Measurements from ENCODE around the gene ARHGEF7.

DNA sequence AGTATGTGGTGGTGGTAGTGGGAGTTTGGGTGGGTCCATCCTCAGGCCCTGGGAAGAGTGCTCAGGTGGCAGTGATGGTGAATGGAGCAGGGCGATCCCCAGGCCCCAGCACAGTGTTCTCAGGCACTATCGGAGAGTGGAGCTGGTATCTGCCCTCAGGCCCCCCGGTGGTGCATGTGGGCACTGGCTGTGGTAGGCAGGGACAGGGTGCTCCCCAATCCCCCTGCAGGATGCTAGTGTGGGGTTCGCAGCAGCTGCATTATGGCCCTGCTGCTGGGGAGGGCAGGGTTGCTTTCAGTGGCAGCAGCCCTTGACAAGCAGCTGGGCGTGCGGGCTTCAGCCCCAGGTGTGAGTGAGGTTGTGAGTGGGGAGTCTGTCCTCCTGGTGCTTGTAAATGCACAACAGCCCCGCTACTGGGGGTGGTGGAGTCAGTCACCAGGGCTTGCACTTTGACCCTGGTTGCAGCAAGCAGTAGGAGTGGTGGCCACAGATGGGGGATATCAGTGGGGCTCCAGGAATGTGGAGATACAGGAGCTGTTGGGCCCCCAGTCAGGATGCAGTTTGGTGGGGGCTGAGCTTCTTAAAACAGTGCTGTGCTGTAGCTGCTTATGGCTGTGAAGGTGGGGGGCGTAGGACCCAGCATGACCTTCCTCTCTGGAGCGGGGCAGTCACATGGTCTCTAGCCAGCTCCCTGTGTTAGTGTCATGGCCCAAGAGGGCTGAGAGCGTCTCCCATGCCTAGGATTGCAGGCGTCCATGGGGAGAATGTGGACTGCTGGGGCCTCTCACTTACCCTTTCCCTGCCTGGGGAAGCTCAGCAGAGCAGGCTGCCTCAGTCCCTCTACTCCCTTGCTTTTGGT lies 38.7 kb upstream of the ARHGEF7 start:
- TF ChIP-seq, protein P1, sequence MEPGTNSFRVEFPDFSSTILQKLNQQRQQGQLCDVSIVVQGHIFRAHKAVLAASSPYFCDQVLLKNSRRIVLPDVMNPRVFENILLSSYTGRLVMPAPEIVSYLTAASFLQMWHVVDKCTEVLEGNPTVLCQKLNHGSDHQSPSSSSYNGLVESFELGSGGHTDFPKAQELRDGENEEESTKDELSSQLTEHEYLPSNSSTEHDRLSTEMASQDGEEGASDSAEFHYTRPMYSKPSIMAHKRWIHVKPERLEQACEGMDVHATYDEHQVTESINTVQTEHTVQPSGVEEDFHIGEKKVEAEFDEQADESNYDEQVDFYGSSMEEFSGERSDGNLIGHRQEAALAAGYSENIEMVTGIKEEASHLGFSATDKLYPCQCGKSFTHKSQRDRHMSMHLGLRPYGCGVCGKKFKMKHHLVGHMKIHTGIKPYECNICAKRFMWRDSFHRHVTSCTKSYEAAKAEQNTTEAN (CRISPR knock-in tag; IDR thresholded peaks at IDR 0.05): no peak
- TF ChIP-seq, protein P2, sequence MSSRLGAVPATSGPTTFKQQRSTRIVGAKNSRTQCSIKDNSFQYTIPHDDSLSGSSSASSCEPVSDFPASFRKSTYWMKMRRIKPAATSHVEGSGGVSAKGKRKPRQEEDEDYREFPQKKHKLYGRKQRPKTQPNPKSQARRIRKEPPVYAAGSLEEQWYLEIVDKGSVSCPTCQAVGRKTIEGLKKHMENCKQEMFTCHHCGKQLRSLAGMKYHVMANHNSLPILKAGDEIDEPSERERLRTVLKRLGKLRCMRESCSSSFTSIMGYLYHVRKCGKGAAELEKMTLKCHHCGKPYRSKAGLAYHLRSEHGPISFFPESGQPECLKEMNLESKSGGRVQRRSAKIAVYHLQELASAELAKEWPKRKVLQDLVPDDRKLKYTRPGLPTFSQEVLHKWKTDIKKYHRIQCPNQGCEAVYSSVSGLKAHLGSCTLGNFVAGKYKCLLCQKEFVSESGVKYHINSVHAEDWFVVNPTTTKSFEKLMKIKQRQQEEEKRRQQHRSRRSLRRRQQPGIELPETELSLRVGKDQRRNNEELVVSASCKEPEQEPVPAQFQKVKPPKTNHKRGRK (CRISPR knock-in tag; IDR thresholded peaks at IDR 0.05; ENCODE audit: borderline replicate concordance): no peak
- TF ChIP-seq NFATC4 (CRISPR knock-in tag; IDR thresholded peaks at IDR 0.05): no peak
- TF ChIP-seq TCF7 (CRISPR knock-in tag; IDR thresholded peaks at IDR 0.05; ENCODE audit: low read depth): no peak
- TF ChIP-seq, protein P3, sequence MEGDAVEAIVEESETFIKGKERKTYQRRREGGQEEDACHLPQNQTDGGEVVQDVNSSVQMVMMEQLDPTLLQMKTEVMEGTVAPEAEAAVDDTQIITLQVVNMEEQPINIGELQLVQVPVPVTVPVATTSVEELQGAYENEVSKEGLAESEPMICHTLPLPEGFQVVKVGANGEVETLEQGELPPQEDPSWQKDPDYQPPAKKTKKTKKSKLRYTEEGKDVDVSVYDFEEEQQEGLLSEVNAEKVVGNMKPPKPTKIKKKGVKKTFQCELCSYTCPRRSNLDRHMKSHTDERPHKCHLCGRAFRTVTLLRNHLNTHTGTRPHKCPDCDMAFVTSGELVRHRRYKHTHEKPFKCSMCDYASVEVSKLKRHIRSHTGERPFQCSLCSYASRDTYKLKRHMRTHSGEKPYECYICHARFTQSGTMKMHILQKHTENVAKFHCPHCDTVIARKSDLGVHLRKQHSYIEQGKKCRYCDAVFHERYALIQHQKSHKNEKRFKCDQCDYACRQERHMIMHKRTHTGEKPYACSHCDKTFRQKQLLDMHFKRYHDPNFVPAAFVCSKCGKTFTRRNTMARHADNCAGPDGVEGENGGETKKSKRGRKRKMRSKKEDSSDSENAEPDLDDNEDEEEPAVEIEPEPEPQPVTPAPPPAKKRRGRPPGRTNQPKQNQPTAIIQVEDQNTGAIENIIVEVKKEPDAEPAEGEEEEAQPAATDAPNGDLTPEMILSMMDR (IDR thresholded peaks at IDR 0.05): no peak
- no peak for TF ChIP-seq ATF1 (CRISPR knock-in tag; IDR thresholded peaks at IDR 0.05)
- TF ChIP-seq NR1H2 (CRISPR knock-in tag; IDR thresholded peaks at IDR 0.05): no peak
- no peak for TF ChIP-seq GABPB1 (CRISPR knock-in tag; IDR thresholded peaks at IDR 0.05)
- TF ChIP-seq, protein P4, sequence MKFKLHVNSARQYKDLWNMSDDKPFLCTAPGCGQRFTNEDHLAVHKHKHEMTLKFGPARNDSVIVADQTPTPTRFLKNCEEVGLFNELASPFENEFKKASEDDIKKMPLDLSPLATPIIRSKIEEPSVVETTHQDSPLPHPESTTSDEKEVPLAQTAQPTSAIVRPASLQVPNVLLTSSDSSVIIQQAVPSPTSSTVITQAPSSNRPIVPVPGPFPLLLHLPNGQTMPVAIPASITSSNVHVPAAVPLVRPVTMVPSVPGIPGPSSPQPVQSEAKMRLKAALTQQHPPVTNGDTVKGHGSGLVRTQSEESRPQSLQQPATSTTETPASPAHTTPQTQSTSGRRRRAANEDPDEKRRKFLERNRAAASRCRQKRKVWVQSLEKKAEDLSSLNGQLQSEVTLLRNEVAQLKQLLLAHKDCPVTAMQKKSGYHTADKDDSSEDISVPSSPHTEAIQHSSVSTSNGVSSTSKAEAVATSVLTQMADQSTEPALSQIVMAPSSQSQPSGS (CRISPR knock-in tag; IDR thresholded peaks at IDR 0.05; ENCODE audit: borderline replicate concordance, low read depth): no peak
- TF ChIP-seq ZNF263 (CRISPR knock-in tag; IDR thresholded peaks at IDR 0.05; ENCODE audit: low read depth): no peak
